HG03095 (cell line): ENCODE results near the gene AMD1.
"Not testable (repeated sequence)": the region's sequence is repeated elsewhere in the genome, so short reads cannot be mapped to it uniquely, and the experiment has no call there.

Experiments
- ATAC-seq: cut with Tn5 transposase; IDR thresholded peaks from one replicate; pipeline ENCODE4 v1.9.1; 2021; ENCODE audit warnings: moderate library complexity; ENCODE audit not compliant: unreplicated experiment

The AMD1 gene

DNA sequence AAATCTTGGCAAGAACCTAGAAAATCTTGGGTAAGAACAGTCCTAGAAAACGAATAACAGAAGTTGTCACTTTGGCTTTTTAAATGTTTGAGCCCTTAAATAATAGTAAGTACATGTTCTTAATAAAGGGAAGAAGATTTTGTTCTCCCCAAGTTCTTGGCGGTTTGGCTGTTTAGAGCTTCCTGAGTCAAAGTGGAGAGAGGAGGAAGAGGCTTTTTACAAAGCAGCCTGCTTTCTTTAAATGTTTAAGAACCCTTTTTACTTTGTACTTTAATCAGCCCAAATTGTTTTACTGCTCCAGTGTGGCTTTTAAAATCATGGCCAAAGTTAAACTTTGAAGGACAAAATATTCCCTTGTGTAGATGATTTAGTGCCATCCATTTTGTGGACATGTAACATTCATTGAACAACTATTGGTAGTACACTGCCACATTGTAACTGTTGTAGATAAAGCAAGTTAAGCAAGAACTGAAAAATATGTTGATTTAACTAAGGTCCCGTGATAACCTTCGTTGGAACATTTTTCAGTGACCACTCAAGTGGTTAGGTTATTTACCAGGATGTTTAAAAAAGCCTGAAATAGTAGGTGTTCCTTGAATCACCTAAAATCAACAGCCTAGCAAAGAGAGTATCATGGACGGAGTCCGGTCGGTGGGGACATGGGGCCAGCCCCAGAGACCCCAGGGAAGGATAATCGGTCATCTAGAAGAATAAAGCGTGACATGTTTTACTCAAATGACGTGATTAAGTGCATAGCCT, 2.4 kb downstream of the AMD1 start:
- ATAC-seq = no peak

DNA sequence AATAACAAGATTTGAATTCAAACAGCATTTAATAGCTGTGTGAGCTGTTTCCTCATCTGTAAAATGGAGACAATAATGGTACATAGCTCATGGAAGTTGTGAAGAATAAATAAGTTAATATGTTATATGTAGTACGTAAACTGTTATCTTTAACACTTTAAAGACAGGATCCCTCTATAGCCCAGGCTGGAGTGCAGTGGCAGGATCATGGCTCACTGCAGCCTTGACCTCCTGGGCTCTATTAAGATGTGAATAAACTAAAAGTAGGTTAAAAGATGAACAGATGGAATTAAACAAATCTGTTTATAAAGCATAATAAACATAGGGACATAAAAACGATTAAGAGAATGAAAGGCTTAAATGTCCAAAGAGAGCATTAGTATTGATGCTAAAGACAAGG, 3.0 kb downstream of the AMD1 start:
- no peak for ATAC-seq

DNA sequence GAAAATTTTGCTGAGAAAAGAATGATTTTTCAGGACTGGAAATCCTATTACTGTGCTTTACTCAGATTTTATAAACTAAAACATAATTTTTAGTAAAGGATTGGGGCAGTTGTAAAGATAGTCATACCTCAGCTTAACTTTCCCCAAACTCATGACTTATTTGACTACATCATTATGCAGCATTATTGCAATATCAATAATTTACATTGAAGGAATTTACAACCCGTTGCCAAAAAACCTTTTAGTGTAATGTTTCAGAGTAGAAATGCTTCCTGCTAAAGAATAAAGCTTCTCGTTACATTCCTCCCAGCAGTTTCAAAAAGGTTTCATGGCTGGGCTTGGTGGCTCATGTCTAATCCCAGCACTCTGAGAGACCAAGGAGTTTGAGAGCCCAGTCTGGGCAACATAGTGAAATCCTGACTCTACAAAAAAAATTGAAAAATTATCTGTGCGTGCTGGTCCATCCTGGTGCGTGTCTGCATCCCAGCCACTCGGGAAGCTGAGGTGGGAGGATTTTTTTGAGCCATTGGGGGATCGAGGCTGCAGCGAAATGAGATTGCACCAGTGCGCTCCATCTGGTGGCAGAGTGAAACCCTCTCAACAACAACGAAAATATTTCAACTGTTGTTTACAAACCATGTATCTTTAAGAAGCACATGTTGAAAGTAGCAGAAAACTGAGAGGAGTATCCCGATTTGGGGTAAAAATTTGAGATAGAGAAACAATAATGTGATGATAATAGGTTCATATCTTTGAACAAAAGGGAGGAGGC, 4.4 kb downstream of the AMD1 start:
- ATAC-seq = no peak

DNA sequence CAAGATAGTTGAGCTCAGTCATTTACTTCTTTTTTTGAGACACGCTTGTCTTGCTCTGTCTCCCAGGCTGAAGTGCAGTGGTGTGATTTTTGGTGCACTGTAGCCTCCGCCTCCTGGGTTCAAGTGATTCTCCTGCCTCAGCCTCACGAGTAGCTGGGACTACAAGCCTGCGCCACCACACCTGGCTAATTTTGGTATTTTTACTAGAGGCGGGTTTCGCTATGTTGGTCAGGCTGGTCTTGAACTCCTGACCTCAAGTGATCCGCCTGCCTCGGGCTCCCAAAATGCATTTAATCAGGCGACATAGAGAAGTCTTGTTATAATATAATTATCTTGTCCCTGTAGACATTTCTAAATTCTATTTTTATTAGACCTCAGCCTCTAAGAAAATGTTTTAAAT, 6.1 kb downstream of the AMD1 start:
- ATAC-seq = no peak

DNA sequence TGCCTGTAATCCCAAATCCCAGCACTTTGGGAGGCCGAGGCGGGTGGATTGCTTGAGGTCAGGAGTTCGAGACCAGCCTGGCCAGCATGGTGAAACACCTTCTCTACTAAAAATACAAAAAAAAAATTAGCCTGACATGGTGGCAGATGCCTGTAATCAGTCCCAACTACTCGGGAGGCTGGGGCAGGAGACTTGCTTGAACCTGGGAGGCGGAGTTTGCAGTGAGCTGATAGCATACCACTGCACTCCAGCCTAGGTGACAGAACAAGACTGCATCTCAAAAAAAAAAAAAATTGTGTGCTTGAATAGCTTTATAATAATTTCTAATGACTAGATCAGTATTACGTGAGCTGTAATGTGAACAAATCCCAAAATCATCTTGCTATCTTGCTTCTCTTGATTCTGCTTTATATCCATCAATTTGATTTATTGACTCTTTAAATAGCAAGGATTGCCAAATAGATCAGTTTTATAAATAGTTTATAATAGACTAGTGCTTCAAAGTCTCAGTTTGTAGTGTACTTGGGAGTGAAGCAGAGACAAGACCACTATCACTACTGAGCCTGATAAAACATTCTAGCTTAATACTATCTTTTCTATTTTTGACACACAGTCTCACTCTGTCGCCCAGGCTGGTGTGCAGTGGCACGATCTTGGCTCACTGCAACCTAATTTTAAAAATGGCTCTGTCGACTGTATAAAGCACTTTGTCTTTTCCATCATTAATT, 7.1 kb downstream of the AMD1 start:
- no peak for ATAC-seq

DNA sequence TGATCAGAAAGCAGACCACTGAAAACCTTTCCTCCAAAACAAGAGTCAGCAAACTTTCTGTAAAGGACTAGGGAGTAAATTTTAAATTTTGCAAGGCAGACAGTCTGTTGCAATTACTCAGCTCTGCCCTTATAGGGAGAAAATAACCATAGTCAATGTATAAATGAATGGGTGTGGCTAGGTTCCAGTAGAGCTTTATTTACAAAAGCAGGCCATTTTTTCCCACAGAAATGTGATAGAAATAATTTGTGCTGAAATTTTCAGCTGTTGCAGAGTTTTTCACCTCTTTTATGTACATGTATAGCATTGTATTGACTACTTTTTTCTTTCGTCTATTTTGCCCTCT, 7.7 kb downstream of the AMD1 start:
- no peak for ATAC-seq

DNA sequence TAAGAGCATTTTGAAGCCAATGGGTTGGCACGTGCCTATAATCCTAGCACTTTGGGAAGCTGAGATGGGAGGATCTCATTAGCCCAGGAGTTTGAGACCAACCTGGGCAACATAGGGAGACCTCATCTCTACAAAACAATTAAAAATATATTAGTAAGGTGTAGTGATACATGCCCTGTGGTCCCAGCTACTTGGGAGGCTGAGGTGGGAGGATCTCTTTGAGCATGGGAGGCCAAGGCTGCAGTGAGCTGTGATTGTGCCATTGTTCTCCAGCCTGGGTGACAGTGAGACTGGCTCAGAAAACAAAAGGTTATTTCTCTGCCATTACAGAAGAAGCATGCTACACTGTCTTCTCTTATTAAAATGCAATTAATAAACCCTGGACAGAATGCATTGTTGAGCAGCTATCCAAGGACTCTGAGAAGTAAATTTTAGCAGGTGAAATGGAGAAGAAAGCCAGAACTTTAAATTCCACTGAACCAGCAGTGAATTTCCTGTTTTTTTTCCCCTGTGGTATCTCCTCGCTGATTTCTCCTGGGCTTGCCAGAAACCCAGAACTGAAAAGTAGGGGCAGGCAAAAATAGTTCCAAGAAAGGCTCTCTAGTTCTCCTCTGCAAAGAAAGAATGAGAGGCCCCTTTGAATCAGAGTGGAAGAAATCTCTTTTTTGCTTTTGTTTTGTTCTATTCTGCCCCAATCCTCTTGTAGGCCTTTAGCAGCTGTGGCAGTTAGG, 8.4 kb downstream of the AMD1 start:
- ATAC-seq = no peak

DNA sequence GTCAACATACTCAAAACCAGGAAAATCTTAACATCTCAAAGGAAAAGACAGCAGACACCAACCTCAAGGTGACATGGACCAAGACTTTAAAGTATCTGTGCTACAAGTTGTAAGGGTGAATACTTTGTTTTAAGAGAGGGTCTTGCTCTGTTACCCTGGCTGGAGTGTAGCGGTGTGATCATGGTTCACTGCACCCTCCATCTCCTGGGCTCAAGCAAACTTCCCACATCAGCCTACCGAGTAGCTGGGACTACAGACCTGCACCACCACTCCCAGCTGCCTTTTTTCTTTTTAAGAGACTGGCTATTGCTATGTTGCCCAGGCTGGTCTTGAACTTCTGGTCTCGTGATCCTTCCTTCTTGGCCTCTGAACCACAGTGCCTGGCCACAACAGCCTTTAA, 9.7 kb downstream of the AMD1 start:
- ATAC-seq = no peak

DNA sequence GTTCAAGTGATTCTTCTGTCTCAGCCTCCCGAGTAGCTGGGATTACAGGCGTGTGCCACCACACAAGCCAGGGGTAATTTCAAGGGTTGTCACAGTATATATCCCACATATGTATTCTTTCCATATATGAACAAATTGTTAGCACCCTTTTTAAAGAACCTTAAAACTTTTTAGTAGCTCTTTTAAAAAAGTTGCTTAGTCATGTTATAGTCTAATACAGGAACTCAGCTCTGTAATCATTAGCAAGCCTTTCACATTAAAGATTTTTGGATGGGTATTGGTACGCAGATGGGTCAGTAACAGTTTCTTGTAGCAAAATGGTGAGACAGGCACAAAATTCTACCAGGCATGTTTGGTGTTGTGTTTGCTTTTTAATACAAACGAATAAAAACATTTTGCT, 10.9 kb downstream of the AMD1 start:
- no peak for ATAC-seq

DNA sequence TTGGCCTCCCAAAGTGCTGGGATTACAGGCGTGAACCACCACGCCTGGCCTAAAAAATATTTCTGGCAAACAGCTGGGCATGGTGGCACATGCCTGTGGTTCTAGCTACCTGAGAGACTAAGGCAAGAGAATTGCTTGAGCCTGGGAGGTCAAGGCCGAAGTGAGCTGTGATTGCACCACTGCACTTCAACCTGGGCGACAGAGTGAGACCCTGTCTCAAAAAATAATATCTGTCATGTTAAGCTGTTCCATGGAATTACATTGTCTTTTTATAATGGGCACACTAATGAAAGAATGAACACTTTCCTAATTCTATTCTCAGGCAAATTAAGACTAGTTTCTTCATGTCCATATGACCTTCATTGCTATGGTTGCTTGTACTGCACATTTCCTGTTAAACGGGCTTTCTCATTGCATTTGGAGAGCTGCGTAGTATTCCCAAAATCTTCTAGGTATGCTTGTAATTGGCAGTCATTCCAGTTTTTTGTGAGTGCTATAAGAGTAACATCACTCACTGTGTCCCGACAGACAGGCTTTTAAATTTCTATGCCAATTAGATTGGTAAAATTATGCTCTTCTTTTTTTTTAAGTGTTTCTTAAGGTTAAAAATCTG, 12.1 kb downstream of the AMD1 start:
- no peak for ATAC-seq

DNA sequence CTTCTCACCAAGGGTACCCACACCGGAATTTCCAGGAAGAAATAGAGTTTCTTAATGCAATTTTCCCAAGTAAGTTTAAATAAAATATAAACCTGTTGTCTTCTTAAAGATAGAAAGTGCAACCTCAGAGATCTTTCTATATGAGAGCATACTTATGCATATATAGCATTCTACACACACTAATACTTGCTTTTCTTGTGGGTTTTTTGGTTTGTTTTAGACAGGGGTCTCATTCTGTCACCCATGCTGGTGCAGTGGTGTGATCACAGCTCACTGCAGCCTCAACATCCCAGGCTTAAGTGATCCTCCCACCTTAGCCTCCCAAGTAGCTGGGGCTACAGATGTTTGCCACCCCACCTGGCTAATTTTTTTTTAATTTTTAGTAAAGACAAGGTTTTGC, 15.7 kb downstream of the AMD1 start:
- no peak for ATAC-seq

DNA sequence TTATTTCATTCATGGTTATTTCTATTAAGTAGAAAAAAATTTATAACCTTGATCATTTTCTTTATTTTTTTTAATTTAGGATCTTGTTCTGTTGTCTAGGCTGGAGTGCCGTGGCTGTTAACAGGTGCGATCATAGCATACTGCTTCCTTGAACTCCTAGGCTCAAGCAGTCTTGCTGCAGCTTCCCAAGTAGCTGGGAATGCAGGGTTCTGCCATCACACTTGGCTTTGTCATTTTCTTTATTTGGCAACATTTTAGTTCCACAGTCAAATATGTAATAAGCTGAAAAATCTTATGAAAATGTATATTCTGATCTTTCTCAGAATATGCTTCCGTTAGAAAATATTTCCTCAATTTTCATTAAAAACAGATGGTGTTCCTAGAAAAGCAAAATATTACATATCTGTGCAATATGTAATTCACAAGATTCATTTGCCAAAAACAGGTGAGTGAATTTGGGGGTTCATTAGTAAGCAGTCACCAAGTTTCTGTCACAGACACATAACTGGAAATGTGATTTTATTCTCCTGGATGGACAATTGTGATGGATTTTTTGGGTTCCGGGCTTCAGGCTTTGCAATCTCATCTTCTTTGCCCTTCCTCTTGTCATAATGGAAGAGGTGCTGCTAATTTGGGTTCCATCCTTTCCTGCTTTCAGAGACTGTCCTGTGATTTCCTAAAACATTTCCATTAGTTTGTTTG, 21.5 kb downstream of the AMD1 start:
- no peak for ATAC-seq

DNA sequence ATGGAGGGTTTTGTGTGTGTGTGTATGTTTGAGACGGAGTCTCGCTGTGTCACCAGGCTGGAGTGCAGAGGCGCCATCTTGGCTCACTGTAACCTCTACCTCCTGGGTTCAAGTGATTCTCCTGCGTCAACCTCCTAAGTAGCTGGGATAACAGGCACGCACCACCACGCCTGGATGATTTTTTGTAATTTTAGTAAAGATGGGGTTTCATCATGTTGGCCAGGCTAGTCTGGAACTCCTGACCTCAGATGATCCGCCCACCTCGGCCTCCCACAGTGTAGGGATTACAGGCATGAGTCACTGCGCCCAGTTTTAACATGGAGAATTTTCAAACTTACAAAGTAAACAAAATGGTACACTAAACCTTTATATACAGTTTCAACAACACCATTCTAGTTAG, 22.8 kb downstream of the AMD1 start:
- ATAC-seq = no peak

DNA sequence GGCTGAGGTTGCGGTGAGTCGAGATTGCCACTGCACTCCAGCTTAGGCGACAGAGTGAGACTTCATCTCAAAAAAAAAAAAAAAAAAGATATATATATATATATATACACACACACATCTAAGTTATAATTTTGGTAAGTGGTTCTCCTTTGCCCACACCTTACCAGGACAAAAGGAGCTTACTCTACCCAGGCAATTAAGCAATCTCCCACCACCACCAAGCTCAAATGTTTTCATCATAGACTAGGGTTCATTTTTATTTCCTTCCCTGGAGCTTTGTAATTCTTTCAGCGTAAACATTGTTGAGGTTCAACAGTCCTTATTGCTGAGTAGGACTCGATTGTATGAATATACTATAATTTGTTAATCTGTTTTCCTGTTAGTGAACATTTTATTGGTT, 23.5 kb downstream of the AMD1 start:
- no peak for ATAC-seq

DNA sequence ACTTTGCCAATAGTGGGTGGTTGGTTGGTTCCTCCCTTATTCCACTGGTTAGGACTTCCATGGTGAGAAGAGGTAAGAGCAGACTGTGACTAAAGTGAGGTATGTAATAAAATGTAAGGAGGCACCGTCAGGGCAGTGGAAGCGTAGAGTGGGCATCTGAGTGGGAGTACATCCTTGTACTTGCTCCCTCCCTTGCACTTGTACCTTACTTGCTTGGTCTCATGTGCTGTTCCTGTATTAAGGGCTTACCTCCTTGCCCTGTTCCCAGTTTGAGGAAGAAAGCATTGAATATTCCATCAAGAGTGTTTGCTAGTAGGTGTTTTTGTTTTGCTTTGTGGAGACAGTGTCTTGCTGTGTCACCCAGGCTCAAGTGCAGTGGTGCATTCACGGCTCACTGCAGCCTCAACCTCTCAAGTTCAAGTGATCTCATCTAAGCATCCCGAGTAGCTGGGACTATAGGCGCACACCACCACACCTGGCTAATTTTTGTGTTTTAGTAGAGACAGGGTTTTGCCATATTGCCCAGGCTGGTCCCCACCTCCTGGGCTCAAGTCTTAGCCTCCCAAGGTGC, 25.5 kb downstream of the AMD1 start:
- ATAC-seq = no peak

DNA sequence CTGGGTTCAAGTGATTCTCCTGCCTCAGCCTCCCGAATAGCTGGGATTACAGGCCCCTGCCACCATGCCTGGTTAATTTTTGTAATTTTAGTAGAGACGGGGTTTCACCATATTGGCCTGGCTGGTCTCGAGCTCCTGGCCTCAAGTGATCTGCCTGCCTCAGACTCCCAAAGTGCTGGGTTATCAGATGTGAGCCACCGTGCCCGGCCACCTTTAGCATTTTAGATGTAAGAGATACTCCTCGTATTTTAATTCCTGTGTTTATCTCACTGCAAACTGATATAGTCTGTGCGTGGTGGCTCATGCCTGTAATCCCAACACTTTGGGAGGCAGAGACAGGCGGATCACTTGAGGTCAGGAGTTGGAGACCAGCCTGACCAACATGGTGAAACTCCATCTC, 27.0 kb downstream of the AMD1 start:
- ATAC-seq = not testable (repeated sequence)

DNA sequence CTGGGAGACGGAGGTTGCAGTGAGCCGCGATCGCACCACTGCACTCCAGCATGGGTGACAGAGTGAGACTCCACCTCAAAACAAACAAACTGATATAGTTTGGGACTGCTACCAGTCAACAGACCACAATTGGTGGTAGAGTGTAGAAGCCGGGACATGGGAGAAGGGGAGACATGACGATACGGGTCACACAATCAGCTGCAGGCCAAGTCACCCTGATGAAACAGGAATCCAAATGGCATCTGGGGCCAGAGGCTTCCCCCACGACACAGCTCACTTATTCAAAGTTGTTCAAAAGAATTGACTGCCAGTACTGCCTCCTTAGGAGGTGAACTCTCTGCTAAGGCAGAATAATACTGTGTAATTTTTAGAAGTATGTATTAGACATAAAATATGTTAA, 27.5 kb downstream of the AMD1 start:
- ATAC-seq = no peak

DNA sequence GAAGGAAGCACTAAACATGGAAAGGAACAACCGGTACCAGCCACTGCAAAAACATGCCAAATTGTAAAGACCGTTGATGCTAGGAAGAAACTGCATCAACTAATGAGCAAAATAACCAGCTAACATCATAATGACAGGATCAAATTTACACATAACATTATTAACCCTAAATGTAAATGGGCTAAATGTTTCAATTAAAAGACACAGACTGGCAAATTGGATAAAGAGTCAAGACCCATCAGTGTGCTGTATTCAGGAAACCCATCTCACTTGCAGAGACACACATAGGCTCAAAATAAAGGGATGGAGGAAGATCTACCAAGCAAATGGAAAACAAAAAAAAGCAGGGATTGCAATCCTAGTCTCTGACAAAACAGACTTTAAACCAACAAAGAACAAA, 31.7 kb downstream of the AMD1 start:
- not testable (repeated sequence) for ATAC-seq

DNA sequence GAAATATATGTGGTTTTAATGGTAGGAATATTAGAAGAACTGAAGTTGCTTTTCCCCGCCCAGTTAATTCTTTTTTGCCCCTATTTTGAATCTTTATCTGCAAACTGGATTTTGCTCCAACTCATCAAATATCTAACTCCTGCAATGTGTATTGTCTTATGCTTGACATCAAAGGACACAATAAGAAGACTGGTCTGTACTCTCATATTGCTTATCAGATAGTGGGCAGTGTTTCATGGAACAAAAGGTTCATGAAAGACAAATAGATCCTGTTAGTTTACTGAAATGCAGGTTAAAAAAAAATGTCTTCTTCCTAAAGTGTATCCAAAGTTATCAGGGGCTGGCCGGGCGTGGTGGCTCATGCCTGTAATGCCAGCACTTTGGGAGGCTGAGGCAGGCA, 56.2 kb downstream of the AMD1 start:
- no peak for ATAC-seq

DNA sequence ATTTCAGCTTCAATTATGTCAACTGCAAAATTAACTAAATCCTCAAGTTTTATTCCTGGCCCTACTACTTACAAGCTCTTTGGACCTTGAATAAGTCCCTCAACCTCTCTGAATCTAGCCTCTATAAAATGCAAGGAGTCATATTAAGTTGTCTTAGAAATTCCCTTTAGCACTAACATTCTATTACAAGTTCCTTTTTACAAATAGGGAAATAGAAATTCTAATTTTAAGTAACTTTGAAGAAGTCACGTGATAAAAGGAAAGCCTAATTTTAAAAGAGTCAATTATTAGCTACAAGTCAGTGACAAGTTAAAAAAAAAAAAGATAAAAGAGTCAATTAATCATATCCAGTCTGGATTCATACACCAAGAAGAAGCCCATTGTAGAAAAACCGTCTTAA, 59.3 kb downstream of the AMD1 start:
- no peak for ATAC-seq
